Myocyte (in vitro differentiated cells): Measurements from ENCODE around the gene RBM33. TPM values are rescaled to one million over a fixed set of nuclear protein-coding genes. Genes with fewer than 3 reads are reported as not detected.
"Not testable (repeated sequence)": the region's sequence is repeated elsewhere in the genome, so short reads cannot be mapped to it uniquely, and the experiment has no call there.

Source experiments
- DNase-seq: peaks from one replicate; pipeline ENCODE4 v3.0.0-alpha.2; 2012; ENCODE audit warnings: low read depth
- polyA plus RNA-seq: library from polyadenylated mRNA; unstranded; fragments of >200 nt; gene quantifications from one replicate; pipeline ENCODE4 v1.2.1, GENCODE V29; 2012; ENCODE audit warnings: missing spikeins
- total RNA-seq: library from RNA; depleted of rRNA; stranded (reverse); fragments of >200 nt; gene quantifications from 2 replicates; pipeline ENCODE4 v1.2.3, GENCODE V29; 2014

The RBM33 gene
- total RNA-seq = 29.4 and 34.8 TPM in 2 replicates
- polyA plus RNA-seq = 21.0 TPM

DNA sequence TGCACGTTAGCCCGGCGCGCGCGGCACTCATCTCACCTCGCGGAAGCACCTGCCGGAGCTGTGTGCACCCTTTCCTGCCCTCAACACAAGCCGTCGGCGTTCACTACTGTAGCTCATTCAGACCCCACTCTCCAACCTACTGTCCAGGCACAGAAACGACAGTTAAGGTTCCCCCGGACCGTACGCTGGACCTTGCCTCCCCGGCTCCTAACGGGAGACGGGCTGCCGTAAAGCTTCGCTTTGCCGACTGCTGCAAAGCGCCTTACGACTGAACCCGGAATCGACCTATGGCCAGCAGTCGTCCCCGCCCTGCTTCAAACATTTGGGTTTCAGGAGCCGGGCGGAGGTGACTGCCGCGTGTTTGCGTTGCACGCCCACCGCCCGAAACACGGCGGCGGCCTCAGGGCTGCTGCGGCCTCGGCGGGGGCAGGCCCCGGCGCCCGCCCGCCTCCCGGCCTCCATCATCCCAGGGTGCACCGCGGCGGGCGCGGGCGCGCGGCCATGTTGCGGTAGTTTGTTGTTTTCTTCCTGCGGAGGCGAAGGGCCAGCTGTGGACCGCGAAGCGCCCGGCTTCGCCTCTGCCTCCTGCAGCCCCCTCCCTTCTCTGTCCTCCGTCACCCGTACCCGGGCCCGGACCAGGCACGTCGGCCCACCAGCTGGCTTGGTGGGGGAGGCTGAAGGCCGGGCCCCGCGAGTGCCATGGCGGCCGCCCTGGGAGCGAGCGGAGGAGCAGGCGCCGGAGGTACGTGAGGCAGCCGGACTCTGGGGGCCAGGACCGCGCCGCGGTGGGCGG, at the start of gene RBM33:
TSS of gene RBM33 (plus strand) at position 484 of the 793 bp plus-strand sequence. CDS start at position 700, 216 bp downstream.
- peak; percentile 91 for DNase-seq

- DNase-seq = peak; percentile 78
Measured at GRCh38 chr7:155594961-155595366, 49.5 kb upstream of the RBM33 start.

- DNase-seq = no peak
Measured at GRCh38 chr7:155597753-155598140, 46.7 kb upstream of the RBM33 start.

DNA sequence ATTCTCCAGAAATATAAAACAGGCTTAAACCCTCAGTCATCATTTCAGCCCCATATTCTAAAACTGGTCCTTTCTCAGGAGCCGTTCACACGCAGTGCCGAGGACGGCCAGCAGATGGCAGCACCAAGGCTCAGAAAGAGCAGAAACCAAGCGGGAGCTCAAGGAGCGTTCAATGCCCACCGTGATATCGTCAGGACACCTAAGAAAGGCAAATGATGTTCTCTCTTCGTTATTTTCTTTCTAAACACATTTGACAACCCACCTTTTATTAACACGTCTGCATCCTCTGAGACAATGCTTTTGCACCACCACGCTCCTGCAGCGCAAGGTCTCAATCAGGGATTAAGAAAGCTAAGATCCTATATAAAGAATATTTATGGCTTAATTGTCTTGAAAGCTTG, 45.7 kb upstream of the RBM33 start:
- DNase-seq = peak; percentile 88

GRCh38 chr7:155602156-155602555, 42.3 kb upstream of the RBM33 start:
- DNase-seq = no peak

DNA sequence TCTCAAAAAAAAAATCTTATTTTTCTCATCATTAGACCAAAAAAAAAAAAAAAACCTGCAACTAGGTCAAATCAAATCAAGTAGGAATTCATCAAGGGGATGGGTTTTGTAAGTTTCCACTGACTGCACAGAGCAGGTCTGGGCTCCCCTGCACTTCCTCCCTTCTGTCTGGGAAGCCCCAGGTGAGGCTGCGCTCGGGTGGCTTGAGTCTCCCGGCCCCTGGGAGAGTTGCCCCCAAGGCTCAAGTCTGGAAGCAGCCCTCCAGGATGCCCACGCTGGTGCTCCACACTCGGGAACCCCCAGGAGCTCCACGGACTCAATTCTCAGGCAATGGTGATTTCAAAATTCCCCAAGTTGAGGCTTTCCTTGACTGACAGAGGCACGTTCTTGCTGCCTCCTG, 41.7 kb upstream of the RBM33 start:
- no peak for DNase-seq

DNA sequence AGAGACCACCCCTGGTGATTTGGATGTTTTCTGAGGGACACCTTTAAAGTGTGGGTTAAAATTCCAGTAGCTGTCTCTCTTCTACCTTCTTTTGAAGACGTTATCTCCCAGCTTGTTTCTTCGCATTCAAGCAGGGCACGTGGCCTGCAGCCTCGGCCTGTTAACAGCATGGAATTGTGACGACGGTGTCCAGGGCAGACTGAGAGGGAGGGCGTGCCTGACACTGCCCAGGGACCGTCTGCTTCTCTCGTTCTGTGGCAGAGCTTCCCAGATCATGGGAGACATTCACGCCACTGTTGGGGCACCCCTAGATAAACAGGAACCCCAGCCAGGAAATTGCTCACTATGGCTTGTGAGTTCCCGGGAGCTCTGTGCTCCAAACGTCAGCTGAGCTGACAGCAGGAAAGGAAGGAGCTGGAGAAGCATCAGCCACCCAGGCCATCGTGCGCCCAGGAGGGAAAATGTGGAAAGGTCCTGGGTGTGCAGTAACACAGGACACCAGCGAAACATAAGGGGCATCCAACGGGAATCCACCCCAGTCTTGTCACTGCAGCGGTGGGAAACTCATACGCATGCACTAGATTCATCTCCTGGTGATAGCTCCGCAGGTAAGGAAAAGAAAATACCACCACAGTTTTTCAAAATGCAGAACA, 41.1 kb upstream of the RBM33 start:
- no peak for DNase-seq

DNA sequence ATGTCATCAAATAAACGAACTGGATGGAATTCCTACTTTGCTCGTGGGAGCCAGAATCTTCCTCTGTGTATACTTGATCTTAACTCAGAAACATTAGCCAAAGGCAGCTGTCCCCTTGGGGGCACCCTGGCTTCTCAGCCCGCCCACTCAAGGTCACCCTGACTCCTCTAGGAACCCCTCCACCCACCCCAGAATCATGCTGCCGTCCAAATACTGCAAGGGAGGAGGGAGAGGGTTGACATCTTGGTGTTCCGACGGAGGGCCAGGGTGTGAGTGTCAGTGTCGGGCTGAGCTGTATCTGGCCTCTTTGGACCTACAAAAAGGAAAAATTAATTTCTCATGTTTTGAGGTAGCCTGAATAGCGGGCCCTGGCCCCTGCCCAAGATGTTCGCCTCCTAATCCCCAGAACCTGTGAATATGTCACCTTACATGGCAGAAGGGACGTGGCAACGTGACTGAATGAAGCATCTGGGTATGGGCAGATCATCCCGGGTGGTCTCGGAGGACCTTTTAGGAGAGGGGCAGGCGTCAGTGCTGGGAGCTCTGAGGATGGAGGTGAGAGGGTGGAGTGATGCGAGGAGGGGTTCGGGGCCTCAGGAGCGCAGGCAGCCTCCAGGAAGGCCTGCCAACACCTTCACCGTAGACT, 40.5 kb upstream of the RBM33 start:
- no peak for DNase-seq

- no peak for DNase-seq
Measured at GRCh38 chr7:155604504-155604997, 39.9 kb upstream of the RBM33 start.

DNA sequence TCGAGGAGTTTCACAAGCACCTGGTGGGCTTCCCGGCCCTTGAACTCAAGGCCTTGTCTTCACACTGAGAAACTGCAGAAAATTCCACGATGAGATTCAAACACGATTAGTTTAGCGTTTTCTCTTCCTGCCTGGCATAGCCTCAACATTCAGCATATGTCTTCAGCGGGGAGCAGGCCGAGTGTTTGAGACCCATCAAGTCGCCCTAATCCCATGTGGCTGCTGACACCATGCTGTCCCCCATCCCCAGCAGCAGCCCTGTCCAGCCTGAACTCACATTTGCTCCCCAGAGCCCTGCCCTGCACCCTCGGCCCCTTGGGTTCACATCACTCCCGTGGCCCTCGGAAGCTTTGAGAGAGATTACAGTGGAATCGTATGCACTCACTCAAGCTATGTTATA, 35.3 kb upstream of the RBM33 start:
- DNase-seq = no peak

- DNase-seq = no peak
Measured at GRCh38 chr7:155610633-155611193, 33.7 kb upstream of the RBM33 start.

DNA sequence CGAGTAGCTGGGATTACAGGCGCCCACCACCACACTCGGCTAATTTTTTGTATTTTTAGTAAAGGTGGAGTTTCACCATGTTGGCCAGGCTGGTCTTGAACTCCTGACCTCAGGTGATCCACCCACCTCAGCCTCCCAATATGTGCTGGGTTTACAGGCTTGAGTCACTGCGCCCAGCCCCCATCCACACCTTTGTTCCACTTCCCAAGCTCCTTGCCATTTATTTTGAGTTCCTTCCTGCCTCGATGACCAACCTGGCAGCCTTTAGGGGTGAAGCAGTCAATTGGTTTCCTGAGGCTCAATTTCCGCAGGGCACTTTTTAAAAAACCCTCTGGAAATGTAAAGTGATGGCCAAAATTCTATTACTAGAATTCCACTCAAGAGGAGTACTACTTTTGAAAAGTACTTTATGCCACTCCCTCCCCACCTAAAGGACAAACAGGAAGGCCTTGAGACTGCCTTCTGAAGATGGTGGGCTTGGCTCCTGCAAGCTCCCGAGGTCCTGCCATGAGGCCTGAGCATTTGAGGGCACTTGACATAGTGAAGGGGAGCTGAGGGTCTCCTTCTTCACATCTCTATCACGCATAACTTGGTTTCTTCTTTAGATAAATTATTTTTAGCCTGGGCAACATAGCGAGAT, 32.5 kb upstream of the RBM33 start:
- no peak for DNase-seq

- DNase-seq = no peak
Measured at GRCh38 chr7:155612658-155613057, 31.8 kb upstream of the RBM33 start.

DNA sequence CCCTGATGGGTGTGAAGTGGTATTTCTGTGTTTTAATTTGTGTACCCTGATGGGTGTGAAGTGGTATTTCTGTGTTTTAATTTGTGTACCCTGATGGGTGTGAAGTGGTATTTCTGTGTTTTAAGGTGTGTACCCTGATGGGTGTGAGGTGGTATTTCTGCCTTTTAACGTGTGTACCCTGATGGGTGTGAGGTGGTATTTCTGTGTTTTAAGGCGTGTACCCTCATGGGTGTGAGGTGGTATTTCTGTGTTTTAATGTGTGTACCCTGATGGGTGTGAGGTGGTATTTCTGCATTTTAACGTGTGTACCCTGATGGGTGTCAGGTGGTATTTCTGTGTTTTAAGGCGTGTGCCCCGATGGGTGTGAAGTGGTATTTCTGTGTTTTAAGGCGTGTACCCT, 29.4 kb upstream of the RBM33 start:
- not testable (repeated sequence) for DNase-seq

- DNase-seq = peak; percentile 87
Measured at GRCh38 chr7:155618708-155619633, 25.5 kb upstream of the RBM33 start.

DNA sequence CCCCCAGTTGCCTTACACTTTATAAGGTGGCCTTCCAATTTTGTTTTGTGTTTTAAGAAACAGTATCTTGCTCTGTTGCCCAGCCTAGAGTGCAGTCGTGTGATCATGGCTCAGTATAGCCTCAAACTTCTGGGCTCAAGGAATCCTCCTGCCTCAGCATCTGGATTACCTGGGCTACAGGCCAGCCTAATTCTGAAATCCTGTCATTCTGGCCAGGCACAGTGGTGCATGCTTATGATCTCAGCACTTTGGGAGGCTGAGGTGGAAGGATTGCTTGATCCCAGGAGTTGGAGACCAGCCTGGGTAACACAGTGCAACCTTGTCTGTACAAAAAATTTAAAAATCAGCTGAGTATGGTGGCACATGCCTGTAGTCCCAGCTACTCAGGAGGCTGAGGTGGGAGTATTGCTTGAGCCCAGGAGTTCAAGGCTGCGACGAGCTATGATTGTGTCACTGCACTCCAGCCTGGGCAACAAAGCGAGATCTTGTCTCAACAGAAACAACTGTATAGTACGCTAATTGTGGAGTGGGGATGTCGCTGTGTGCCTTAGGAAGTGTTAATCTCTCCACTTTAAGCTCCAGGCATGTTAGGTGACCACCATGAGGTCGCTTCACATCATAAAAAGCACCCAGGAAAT, 24.7 kb upstream of the RBM33 start:
- DNase-seq = no peak

DNA sequence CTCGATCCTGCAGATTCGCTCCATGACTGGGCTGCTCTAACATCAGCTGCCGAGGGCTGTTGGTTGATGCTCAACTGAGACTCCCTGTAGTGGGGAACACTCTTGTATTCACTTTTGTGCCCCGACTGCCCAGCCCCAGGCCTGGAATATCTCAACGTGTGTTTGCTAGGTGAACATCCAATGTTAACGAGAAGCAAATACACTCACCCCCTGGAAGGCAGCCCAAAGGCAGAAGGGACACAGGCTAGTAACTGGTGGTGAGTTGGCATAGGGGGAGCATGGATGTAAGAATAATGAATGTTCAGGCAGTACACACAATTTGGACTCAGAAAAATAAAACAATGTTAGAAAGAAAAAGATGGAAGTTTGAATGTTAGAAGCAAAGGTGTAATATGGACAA, 24.0 kb upstream of the RBM33 start:
- peak; percentile 9 for DNase-seq

GRCh38 chr7:155621418-155621980, 23.0 kb upstream of the RBM33 start:
- DNase-seq = no peak

- no peak for DNase-seq
Measured at GRCh38 chr7:155624412-155624811, 20.0 kb upstream of the RBM33 start.
